ENCODE results near the gene RBFOX1. TPM values are rescaled to one million over a fixed set of nuclear protein-coding genes. Genes with fewer than 3 reads are reported as not detected.

Gene RBFOX1
- total RNA-seq, 1 donor: not detected

- no peak for DNase-seq (ENCODE audit: low read depth in 2 of 3, low spot score in 2 of 3)
Measured at GRCh38 chr16:7581175-7581574, 248.5 kb downstream of the RBFOX1 start.

- DNase-seq (ENCODE audit: low read depth in 2 of 3, low spot score in 2 of 3): no peak
Measured at GRCh38 chr16:7583396-7583795, 250.8 kb downstream of the RBFOX1 start.

GRCh38 chr16:7584561-7584960 lies 251.9 kb downstream of the RBFOX1 start:
- DNase-seq (ENCODE audit: low read depth in 2 of 3, low spot score in 2 of 3): no peak

GRCh38 chr16:7585705-7586104 lies 253.1 kb downstream of the RBFOX1 start:
- DNase-seq (ENCODE audit: low read depth in 2 of 3, low spot score in 2 of 3): no peak

GRCh38 chr16:7590934-7591333 lies 258.3 kb downstream of the RBFOX1 start:
- no peak for DNase-seq (ENCODE audit: low read depth in 2 of 3, low spot score in 2 of 3)

GRCh38 chr16:7596308-7596707 lies 263.7 kb downstream of the RBFOX1 start:
- no peak for DNase-seq (ENCODE audit: low read depth in 2 of 3, low spot score in 2 of 3)

- DNase-seq (ENCODE audit: low read depth in 2 of 3, low spot score in 2 of 3): no peak
Measured at GRCh38 chr16:7597677-7598076, 265.0 kb downstream of the RBFOX1 start.

- DNase-seq (ENCODE audit: low read depth in 2 of 3, low spot score in 2 of 3): no peak
Measured at GRCh38 chr16:7601100-7601499, 268.5 kb downstream of the RBFOX1 start.

- no peak for DNase-seq (ENCODE audit: low read depth in 2 of 3, low spot score in 2 of 3)
Measured at GRCh38 chr16:7602291-7602950, 269.8 kb downstream of the RBFOX1 start.

- DNase-seq (ENCODE audit: low read depth in 2 of 3, low spot score in 2 of 3): no peak
Measured at GRCh38 chr16:7605812-7606211, 273.2 kb downstream of the RBFOX1 start.

GRCh38 chr16:7612671-7613070 lies 280.0 kb downstream of the RBFOX1 start:
- DNase-seq (ENCODE audit: low read depth in 2 of 3, low spot score in 2 of 3): no peak

GRCh38 chr16:7613518-7613917 lies 280.9 kb downstream of the RBFOX1 start:
- DNase-seq (ENCODE audit: low read depth in 2 of 3, low spot score in 2 of 3): no peak

GRCh38 chr16:7614021-7614795 lies 281.6 kb downstream of the RBFOX1 start:
- DNase-seq (ENCODE audit: low read depth in 2 of 3, low spot score in 2 of 3): no peak

- DNase-seq (ENCODE audit: low read depth in 2 of 3, low spot score in 2 of 3): no peak
Measured at GRCh38 chr16:7615565-7615964, 282.9 kb downstream of the RBFOX1 start.

GRCh38 chr16:7624871-7625766 lies 292.5 kb downstream of the RBFOX1 start:
- no peak for DNase-seq (ENCODE audit: low read depth in 2 of 3, low spot score in 2 of 3)

- no peak for DNase-seq (ENCODE audit: low read depth in 2 of 3, low spot score in 2 of 3)
Measured at GRCh38 chr16:7628981-7629380, 296.3 kb downstream of the RBFOX1 start.

GRCh38 chr16:7629571-7629970 lies 296.9 kb downstream of the RBFOX1 start:
- DNase-seq (ENCODE audit: low read depth in 2 of 3, low spot score in 2 of 3): no peak

- DNase-seq (ENCODE audit: low read depth in 2 of 3, low spot score in 2 of 3): no peak
Measured at GRCh38 chr16:7637446-7637845, 304.8 kb downstream of the RBFOX1 start.

GRCh38 chr16:7638306-7638705 lies 305.7 kb downstream of the RBFOX1 start:
- DNase-seq (ENCODE audit: low read depth in 2 of 3, low spot score in 2 of 3): no peak

- no peak for DNase-seq (ENCODE audit: low read depth in 2 of 3, low spot score in 2 of 3)
Measured at GRCh38 chr16:7640334-7640733, 307.7 kb downstream of the RBFOX1 start.

GRCh38 chr16:7644176-7644575 lies 311.5 kb downstream of the RBFOX1 start:
- no peak for DNase-seq (ENCODE audit: low read depth in 2 of 3, low spot score in 2 of 3)

Data from hematopoietic multipotent progenitor cell (in vitro differentiated cells).